Endothelial cell of umbilical vein (primary cell): Measurements from ENCODE around the gene MIXL1.

Source experiments
- EZH2 ChIP-seq: IDR thresholded peaks from 2 replicates; pipeline ENCODE4 v1.6.1; 2012; ENCODE audit warnings: borderline replicate concordance, low read depth, mild to moderate bottlenecking, moderate library complexity, low read length, inconsistent platforms; ENCODE audit not compliant: severe bottlenecking
- GATA2 ChIP-seq: IDR thresholded peaks from 2 replicates; pipeline ENCODE4 v1.7.0; 2011; ENCODE audit warnings: low read depth, mild to moderate bottlenecking, moderate library complexity, mixed read lengths, low read length; ENCODE audit not compliant: insufficient read length, insufficient read depth
- JUN ChIP-seq: IDR thresholded peaks from 2 replicates; pipeline ENCODE4 v1.6.1; 2011; ENCODE audit warnings: borderline replicate concordance, low read depth; ENCODE audit not compliant: insufficient read length, insufficient read depth
- MAX ChIP-seq: IDR thresholded peaks from 2 replicates; pipeline ENCODE4 v1.6.1; 2011; ENCODE audit not compliant: insufficient read depth, insufficient read length
- POLR2A ChIP-seq: IDR thresholded peaks from 2 replicates; pipeline ENCODE4 v1.6.1; 2012; ENCODE audit warnings: low read depth, mild to moderate bottlenecking, control low read depth, low read length
- POLR2AphosphoS5 ChIP-seq: IDR thresholded peaks from 2 replicates; pipeline ENCODE4 v1.6.1; 2012; ENCODE audit warnings: low read depth, mild to moderate bottlenecking, control low read depth, low read length, moderate library complexity; ENCODE audit not compliant: insufficient read depth
- TF ChIP-seq, protein P1 (sequence below), 2 donors: IDR thresholded peaks; 1 replicate in 1 of 2; 2 replicates in 1 of 2; pipeline ENCODE4 v1.5.1; 2011; ENCODE audit warnings: low read length in 2 of 2, mild to moderate bottlenecking in 2 of 2, moderate library complexity in 2 of 2, control low read depth in 1 of 2, inconsistent platforms in 1 of 2, low read depth in 1 of 2; ENCODE audit not compliant: insufficient read depth in 1 of 2; ENCODE audit errors: extremely low read depth in 1 of 2

DNA sequence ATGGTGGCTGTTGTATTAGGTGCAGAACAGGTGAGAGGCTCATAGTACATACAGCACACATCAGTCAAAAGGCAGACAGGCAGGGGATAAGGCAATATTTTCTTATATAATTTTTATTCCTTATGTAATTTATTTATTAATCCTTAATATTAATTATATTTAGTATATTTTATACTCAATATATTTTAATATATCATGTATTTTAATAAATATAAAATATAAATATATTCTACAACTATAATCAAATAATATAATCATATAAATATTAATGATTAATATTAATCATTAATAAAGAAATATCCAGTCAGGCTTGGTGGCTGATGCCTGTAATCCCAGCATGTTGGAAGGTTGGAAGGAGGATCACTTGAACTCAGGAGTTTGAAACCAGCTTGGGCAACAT lies 19.3 kb upstream of the MIXL1 start:
- TF ChIP-seq, protein P1, sequence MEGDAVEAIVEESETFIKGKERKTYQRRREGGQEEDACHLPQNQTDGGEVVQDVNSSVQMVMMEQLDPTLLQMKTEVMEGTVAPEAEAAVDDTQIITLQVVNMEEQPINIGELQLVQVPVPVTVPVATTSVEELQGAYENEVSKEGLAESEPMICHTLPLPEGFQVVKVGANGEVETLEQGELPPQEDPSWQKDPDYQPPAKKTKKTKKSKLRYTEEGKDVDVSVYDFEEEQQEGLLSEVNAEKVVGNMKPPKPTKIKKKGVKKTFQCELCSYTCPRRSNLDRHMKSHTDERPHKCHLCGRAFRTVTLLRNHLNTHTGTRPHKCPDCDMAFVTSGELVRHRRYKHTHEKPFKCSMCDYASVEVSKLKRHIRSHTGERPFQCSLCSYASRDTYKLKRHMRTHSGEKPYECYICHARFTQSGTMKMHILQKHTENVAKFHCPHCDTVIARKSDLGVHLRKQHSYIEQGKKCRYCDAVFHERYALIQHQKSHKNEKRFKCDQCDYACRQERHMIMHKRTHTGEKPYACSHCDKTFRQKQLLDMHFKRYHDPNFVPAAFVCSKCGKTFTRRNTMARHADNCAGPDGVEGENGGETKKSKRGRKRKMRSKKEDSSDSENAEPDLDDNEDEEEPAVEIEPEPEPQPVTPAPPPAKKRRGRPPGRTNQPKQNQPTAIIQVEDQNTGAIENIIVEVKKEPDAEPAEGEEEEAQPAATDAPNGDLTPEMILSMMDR (IDR thresholded peaks at IDR 0.05; ENCODE audit: extremely low read depth in 1 of 2, insufficient read depth in 1 of 2, low read depth in 1 of 2, low read length in 2 of 2), result no peak
- TF ChIP-seq POLR2AphosphoS5 (no peak), POLR2A (no peak), JUN (no peak), MAX (no peak), EZH2 (no peak), GATA2 (no peak)
